Hepatocyte (in vitro differentiated cells): ENCODE measurements around the gene ARHGAP15.

Experiments
- CTCF ChIP-seq: fragments of 200-600 bp; sonication (generic); IDR thresholded peaks from 2 replicates; pipeline ENCODE4 v1.5.1; 2016; ENCODE audit warnings: antibody characterized with exemption, mild to moderate bottlenecking; ENCODE audit not compliant: poor library complexity
- EZH2 ChIP-seq: fragments of 200-600 bp; sonication (generic); IDR thresholded peaks from 2 replicates; pipeline ENCODE4 v1.6.1; 2016; ENCODE audit warnings: antibody characterized with exemption, mild to moderate bottlenecking, borderline replicate concordance
- EZH2phosphoT487 ChIP-seq: fragments of 200-600 bp; sonication (generic); IDR thresholded peaks from one replicate; pipeline ENCODE4 v1.6.1; 2018; ENCODE audit warnings: antibody characterized with exemption, mild to moderate bottlenecking, low read depth, moderate library complexity; ENCODE audit not compliant: unreplicated experiment, severe bottlenecking

GRCh38 chr2:143169105-143169504 is 39.9 kb downstream of the ARHGAP15 start:
- TF ChIP-seq EZH2: no peak
- TF ChIP-seq CTCF: no peak
- no peak for TF ChIP-seq EZH2phosphoT487
